Tibial nerve (tissue), 4 donors: ENCODE measurements around the gene CNN1. TPM values are rescaled to one million over a fixed set of nuclear protein-coding genes. Genes with fewer than 3 reads are reported as not detected.

Experiments
- DNase-seq, 2 donors: peaks; one replicate each; pipeline ENCODE4 v3.0.0-alpha.2; 2019; ENCODE audit warnings: low spot score in 2 of 2
- H3K27ac ChIP-seq, 4 donors: fragments of 200-600 bp; sonication (generic) in 3 of 4; one replicate each; pipeline ENCODE4 v1.5.1; 2017 to 2019; ENCODE audit warnings: mild to moderate bottlenecking in 1 of 4
- H3K27me3 ChIP-seq, 2 donors: fragments of 200-600 bp; sonication (generic) in 1 of 2; one replicate each; pipeline versions ENCODE4 v1.5.1 to v1.6.0; 2017 to 2019
- H3K36me3 ChIP-seq, 3 donors: fragments of 200-600 bp; sonication (generic); one replicate each; pipeline ENCODE4 v1.5.1; 2018 to 2019
- H3K4me1 ChIP-seq, 4 donors: fragments of 200-600 bp; sonication (generic) in 3 of 4; one replicate each; pipeline ENCODE4 v1.5.1; 2017 to 2019
- H3K4me3 ChIP-seq, 4 donors: fragments of 200-600 bp; sonication (generic) in 3 of 4; one replicate each; pipeline ENCODE4 v1.5.1; 2017 to 2019; ENCODE audit warnings: mild to moderate bottlenecking in 1 of 4, moderate library complexity in 1 of 4
- H3K9me3 ChIP-seq, 4 donors: fragments of 200-600 bp; sonication (generic) in 3 of 4; one replicate each; pipeline ENCODE4 v1.5.1; 2017 to 2019
- CTCF ChIP-seq, 5 experiments: fragments of 200-600 bp in 3 of 5; fragments of 450-650 bp in 2 of 5; sonication (generic) in 3 of 5; IDR thresholded peaks; one replicate each; pipeline ENCODE4 v1.5.1; 2016 to 2019; ENCODE audit warnings: antibody characterized with exemption in 5 of 5, mild to moderate bottlenecking in 3 of 5, moderate library complexity in 2 of 5
- EP300 ChIP-seq, 2 donors: sonication (generic); formaldehyde crosslinking; IDR thresholded peaks; one replicate each; pipeline ENCODE4 v1.6.1; 2017; ENCODE audit warnings: antibody characterized with exemption in 2 of 2, mild to moderate bottlenecking in 1 of 2
- POLR2A ChIP-seq, 2 donors: fragments of 450-650 bp; IDR thresholded peaks; one replicate each; pipeline ENCODE4 v1.6.1; 2017; ENCODE audit warnings: antibody characterized with exemption in 2 of 2, mild to moderate bottlenecking in 2 of 2, moderate library complexity in 2 of 2
- WGBS, 2 donors: methylation state at CpG; one replicate each; pipeline ENCODE4 v1.1.5; 2018; 5-methylcytosine and 5-hydroxymethylcytosine counted together
- total RNA-seq, 4 donors: library from RNA; depleted of rRNA; stranded (reverse); fragments of >200 nt; gene quantifications; one replicate each; pipeline ENCODE4 v1.1.0, GENCODE V29; 2016

CNN1 gene
- total RNA-seq, 4 donors from 2014 or later, result 21.3 to 43.3 (median 27.3) TPM

GRCh38 chr19:11540645-11541044 is 2.0 kb downstream of the CNN1 start:
- no peak overlapping the region for H3K4me3 ChIP-seq
- peak overlapping the region in 2 of 4 donors; percentile 71 to 86 for H3K27ac ChIP-seq
- TF ChIP-seq POLR2A (IDR thresholded peaks at IDR 0.05) (no peak), CTCF (IDR thresholded peaks at IDR 0.05) (no peak), EP300 (IDR thresholded peaks at IDR 0.05) (no peak)
- H3K27me3 ChIP-seq, result peaks cover 0 to 22% of the 10 kb centered on the region in 2 donors
- DNase-seq, result no peak
- no peaks in the 10 kb centered on the region for H3K9me3 ChIP-seq
- H3K36me3 ChIP-seq, result no peaks in the 10 kb centered on the region
- WGBS, 2 donors, result 82 to 97% methylated on average over 3 to 4 of the region's 5 CpGs
- H3K4me1 ChIP-seq, result peaks cover 0 to 28% (median 10%) of the 10 kb centered on the region in 4 donors

GRCh38 chr19:11541238-11541637 is 2.6 kb downstream of the CNN1 start:
- 75 to 80% methylated on average over 3 of the region's 3 CpGs for WGBS, 2 donors
- Histone ChIP-seq H3K27me3 (peaks cover 0 to 22% of the 10 kb centered on the region in 2 donors), H3K27ac (no peak overlapping the region), H3K36me3 (no peaks in the 10 kb centered on the region), H3K9me3 (no peaks in the 10 kb centered on the region), H3K4me1 (peaks cover 0 to 22% (median 8%) of the 10 kb centered on the region in 4 donors), H3K4me3 (no peak overlapping the region)
- DNase-seq, result no peak
- no peak for TF ChIP-seq CTCF (IDR thresholded peaks at IDR 0.05)
- no peak for TF ChIP-seq EP300 (IDR thresholded peaks at IDR 0.05)
- no peak for TF ChIP-seq POLR2A (IDR thresholded peaks at IDR 0.05)

GRCh38 chr19:11547929-11548700 is 9.5 kb downstream of the CNN1 start:
- peaks cover 0 to 8% (median 0%) of the 10 kb centered on the region in 4 donors for H3K4me1 ChIP-seq
- H3K9me3 ChIP-seq, result no peaks in the 10 kb centered on the region
- TF ChIP-seq POLR2A (IDR thresholded peaks at IDR 0.05) (no peak), CTCF (IDR thresholded peaks at IDR 0.05) (no peak), EP300 (IDR thresholded peaks at IDR 0.05) (no peak)
- peaks cover 0 to 37% (median 0%) of the 10 kb centered on the region in 3 donors for H3K36me3 ChIP-seq
- H3K27ac ChIP-seq, result no peak overlapping the region
- WGBS, 2 donors, result 87 to 91% methylated on average over 14 of the region's 14 CpGs
- H3K4me3 ChIP-seq, result no peak overlapping the region
- no peak for DNase-seq
- no peaks in the 10 kb centered on the region for H3K27me3 ChIP-seq

- H3K27me3 ChIP-seq, result no peaks in the 10 kb centered on the region
- TF ChIP-seq CTCF (IDR thresholded peaks at IDR 0.05), result no peak
- no peak for TF ChIP-seq POLR2A (IDR thresholded peaks at IDR 0.05)
- no peak for TF ChIP-seq EP300 (IDR thresholded peaks at IDR 0.05)
- H3K36me3 ChIP-seq, result peaks cover 0 to 50% (median 9%) of the 10 kb centered on the region in 3 donors
- H3K4me1 ChIP-seq, result peaks cover 0 to 8% (median 0%) of the 10 kb centered on the region in 4 donors
- H3K9me3 ChIP-seq, result no peaks in the 10 kb centered on the region
- H3K27ac ChIP-seq, result no peak overlapping the region
- no peak overlapping the region for H3K4me3 ChIP-seq
- 88 to 92% methylated on average over 19 to 24 of the region's 24 CpGs for WGBS, 2 donors
- DNase-seq, result no peak
Measured at GRCh38 chr19:11549386-11549953, 10.8 kb downstream of the CNN1 start.

- H3K27ac ChIP-seq, result no peak overlapping the region
- peaks cover 0 to 58% (median 10%) of the 10 kb centered on the region in 3 donors for H3K36me3 ChIP-seq
- H3K27me3 ChIP-seq, result no peaks in the 10 kb centered on the region
- no peak for DNase-seq
- WGBS, 2 donors, result 90 to 92% methylated on average over 8 of the region's 8 CpGs
- no peak for TF ChIP-seq POLR2A (IDR thresholded peaks at IDR 0.05)
- no peak for TF ChIP-seq EP300 (IDR thresholded peaks at IDR 0.05)
- TF ChIP-seq CTCF (IDR thresholded peaks at IDR 0.05), result no peak
- no peaks in the 10 kb centered on the region for H3K9me3 ChIP-seq
- peaks cover 0 to 8% (median 0%) of the 10 kb centered on the region in 4 donors for H3K4me1 ChIP-seq
- no peak overlapping the region for H3K4me3 ChIP-seq
Measured at GRCh38 chr19:11550265-11550664, 11.6 kb downstream of the CNN1 start.
